Neural cell (in vitro differentiated cells): ENCODE data around the gene STYXL1. TPM values are rescaled to one million over a fixed set of nuclear protein-coding genes. Genes with fewer than 3 reads are reported as not detected.
"Not testable (repeated sequence)": the region's sequence is repeated elsewhere in the genome, so short reads cannot be mapped to it uniquely, and the experiment has no call there.

ENCODE experiments used
- H2AFZ ChIP-seq: fragments of 200-600, 300-800 bp; sonication (generic), shearing (Covaris generic); 2 replicates; pipeline ENCODE4 v1.6.0; 2014; ENCODE audit warnings: low read depth, mild to moderate bottlenecking, antibody characterized with exemption, low read length, moderate library complexity
- H3F3A ChIP-seq: fragments of 200-600 bp; shearing (Covaris generic); 2 replicates; pipeline ENCODE4 v1.6.1; 2016; ENCODE audit warnings: mild to moderate bottlenecking, moderate library complexity, mixed read lengths, antibody characterized with exemption, low read length; ENCODE audit not compliant: insufficient read depth, poor library complexity, severe bottlenecking
- H3K27ac ChIP-seq: fragments of 200-600, 300-800 bp; sonication (generic), shearing (Covaris generic); 2 replicates; pipeline ENCODE4 v1.5.1; 2014; ENCODE audit warnings: mild to moderate bottlenecking, low read length, moderate library complexity
- H3K27me3 ChIP-seq: fragments of 300-800, 200-600 bp; sonication (generic), shearing (Covaris generic); 2 replicates; pipeline ENCODE4 v1.6.0; 2014; ENCODE audit warnings: mild to moderate bottlenecking, low read depth, low read length, moderate library complexity; ENCODE audit not compliant: insufficient read depth
- H3K36me3 ChIP-seq: fragments of 300-800, 200-600 bp; sonication (generic), shearing (Covaris generic); 2 replicates; pipeline ENCODE4 v1.5.1; 2014; ENCODE audit warnings: mild to moderate bottlenecking, antibody characterized with exemption, low read length, moderate library complexity; ENCODE audit not compliant: insufficient read depth
- H3K4me2 ChIP-seq: fragments of 300-800, 200-600 bp; sonication (generic), shearing (Covaris generic); 2 replicates; pipeline ENCODE4 v1.6.0; 2014; ENCODE audit warnings: mild to moderate bottlenecking, low read length
- H3K4me3 ChIP-seq: fragments of 300-800, 200-600 bp; sonication (generic), shearing (Covaris generic); 2 replicates; pipeline ENCODE4 v1.5.1; 2014; ENCODE audit warnings: mild to moderate bottlenecking, low read length, moderate library complexity
- H3K79me2 ChIP-seq: fragments of 200-600 bp; shearing (Covaris generic); replicated peaks from 2 replicates; pipeline ENCODE4 v1.6.0; 2014; ENCODE audit warnings: mild to moderate bottlenecking, low read length, moderate library complexity; ENCODE audit not compliant: insufficient read depth
- H3K9ac ChIP-seq: fragments of 300-800, 200-600 bp; sonication (generic), shearing (Covaris generic); 2 replicates; pipeline ENCODE4 v1.6.1; 2016; ENCODE audit warnings: mild to moderate bottlenecking, low read length, mixed read lengths
- H3K9me2 ChIP-seq: fragments of 200-600 bp; shearing (Covaris generic); 2 replicates; pipeline ENCODE4 v1.6.1; 2016; ENCODE audit warnings: mild to moderate bottlenecking, low read length, mixed read lengths; ENCODE audit not compliant: insufficient read depth
- H3K9me3 ChIP-seq: fragments of 200-600, 300-800 bp; sonication (generic), shearing (Covaris generic); 2 replicates; pipeline ENCODE4 v1.6.1; 2016; ENCODE audit warnings: mild to moderate bottlenecking, mixed run types, low read length, moderate library complexity, mixed read lengths
- H4K20me1 ChIP-seq: fragments of 200-600 bp; shearing (Covaris generic); 2 replicates; pipeline ENCODE4 v1.6.1; 2016; ENCODE audit warnings: mild to moderate bottlenecking, mixed run types; ENCODE audit not compliant: insufficient read depth
- CTCF ChIP-seq: fragments of 450-650 bp; IDR thresholded peaks from 2 replicates; pipeline ENCODE4 v1.5.1; 2014; ENCODE audit warnings: antibody characterized with exemption, mild to moderate bottlenecking, moderate library complexity; ENCODE audit not compliant: poor library complexity, severe bottlenecking
- EP300 ChIP-seq: fragments of 450-650 bp; conservative IDR thresholded peaks from 2 replicates; pipeline ENCODE4 v1.6.1; 2014; ENCODE audit warnings: antibody characterized with exemption, mild to moderate bottlenecking, moderate library complexity; ENCODE audit not compliant: poor library complexity, severe bottlenecking
- EZH2 ChIP-seq: fragments of 200-600, 300-800 bp; shearing (Covaris generic), sonication (generic); IDR thresholded peaks from 2 replicates; pipeline ENCODE4 v1.6.1; 2014; ENCODE audit warnings: antibody characterized with exemption, low read length, borderline replicate concordance, mild to moderate bottlenecking; ENCODE audit not compliant: insufficient read depth, poor library complexity, severe bottlenecking
- MXI1 ChIP-seq: fragments of 450-650 bp; conservative IDR thresholded peaks from 2 replicates; pipeline ENCODE4 v1.6.1; 2014; ENCODE audit warnings: antibody characterized with exemption, mild to moderate bottlenecking; ENCODE audit not compliant: poor library complexity, severe bottlenecking
- POLR2AphosphoS5 ChIP-seq: IDR thresholded peaks from 2 replicates; pipeline ENCODE4 v1.6.1; 2012
- RAD21 ChIP-seq: fragments of 450-650 bp; conservative IDR thresholded peaks from 2 replicates; pipeline ENCODE4 v1.6.1; 2014; ENCODE audit warnings: antibody characterized with exemption, mild to moderate bottlenecking, moderate library complexity
- REST ChIP-seq: IDR thresholded peaks from 2 replicates; pipeline ENCODE4 v1.6.1; 2012; ENCODE audit warnings: borderline replicate concordance
- SMC3 ChIP-seq: fragments of 450-650 bp; conservative IDR thresholded peaks from 2 replicates; pipeline ENCODE4 v1.6.1; 2014; ENCODE audit warnings: antibody characterized with exemption, mild to moderate bottlenecking, moderate library complexity; ENCODE audit not compliant: poor library complexity
- TAF1 ChIP-seq: IDR thresholded peaks from 2 replicates; pipeline ENCODE4 v1.6.1; 2012; ENCODE audit warnings: low read depth
- polyA plus RNA-seq: library from polyadenylated mRNA; depleted of rRNA; stranded (reverse); fragments of >200 nt; gene quantifications from 2 replicates; pipeline ENCODE4 v1.2.3, GENCODE V29; 2014

STYXL1 gene
- polyA plus RNA-seq, 1 donor from 2014 or later = 59.9 TPM

- not testable (repeated sequence) for H3K36me3 ChIP-seq, H3K27ac ChIP-seq, H3K4me2 ChIP-seq, H2AFZ ChIP-seq, H4K20me1 ChIP-seq, H3K9ac ChIP-seq, H3F3A ChIP-seq, H3K9me2 ChIP-seq, H3K27me3 ChIP-seq, H3K79me2 ChIP-seq, H3K9me3 ChIP-seq, H3K4me3 ChIP-seq
Measured at GRCh38 chr7:76029682-76030081, 18.1 kb downstream of the STYXL1 start.

- H2AFZ ChIP-seq = no peak overlapping the region
- H3K27me3 ChIP-seq = no peaks in the 10 kb centered on the region
- no peak overlapping the region for H3K4me3 ChIP-seq
- no peaks in the 10 kb centered on the region for H3K79me2 ChIP-seq
- no peaks in the 10 kb centered on the region for H3K36me3 ChIP-seq
- no peaks in the 10 kb centered on the region for H4K20me1 ChIP-seq
- TF ChIP-seq MXI1 = no peak
- TF ChIP-seq SMC3 = no peak
- TF ChIP-seq POLR2AphosphoS5 = no peak
- no peak for TF ChIP-seq CTCF
- no peak for TF ChIP-seq RAD21
- no peak for TF ChIP-seq EZH2
- no peak for TF ChIP-seq TAF1
- no peak for TF ChIP-seq REST
- no peak for TF ChIP-seq EP300
- no peak overlapping the region for H3K4me2 ChIP-seq
- H3K9ac ChIP-seq = no peak overlapping the region
- no peaks in the 10 kb centered on the region for H3K9me3 ChIP-seq
- H3F3A ChIP-seq = no peaks in the 10 kb centered on the region
- no peak overlapping the region for H3K27ac ChIP-seq
- H3K9me2 ChIP-seq = no peaks in the 10 kb centered on the region
Measured at GRCh38 chr7:76023002-76023401, 24.8 kb downstream of the STYXL1 start.

- H3K79me2 ChIP-seq = no peaks in the 10 kb centered on the region
- H2AFZ ChIP-seq = no peak overlapping the region
- no peak overlapping the region for H3K4me2 ChIP-seq
- H3K9ac ChIP-seq = no peak overlapping the region
- H3F3A ChIP-seq = no peaks in the 10 kb centered on the region
- H3K9me3 ChIP-seq = no peaks in the 10 kb centered on the region
- no peaks in the 10 kb centered on the region for H3K27me3 ChIP-seq
- no peak overlapping the region for H3K4me3 ChIP-seq
- H4K20me1 ChIP-seq = no peaks in the 10 kb centered on the region
- H3K9me2 ChIP-seq = no peaks in the 10 kb centered on the region
- TF ChIP-seq RAD21 (no peak), REST (no peak), MXI1 (no peak), TAF1 (no peak), POLR2AphosphoS5 (no peak), CTCF (no peak)
- no peaks in the 10 kb centered on the region for H3K36me3 ChIP-seq
- no peak overlapping the region for H3K27ac ChIP-seq
Measured at GRCh38 chr7:76022026-76022780, 25.6 kb downstream of the STYXL1 start.
